DOHH2 (cell line): ENCODE measurements around the gene GLRA3.

Experiments
- EZH2phosphoT487 ChIP-seq: fragments of 200-600 bp; sonication (generic); IDR thresholded peaks from 2 replicates; pipeline ENCODE4 v1.6.1; 2017; ENCODE audit warnings: borderline replicate concordance, mild to moderate bottlenecking, antibody characterized with exemption, low read length, moderate library complexity, mixed read lengths
- TF ChIP-seq, protein P1 (sequence below): fragments of 200-600 bp; sonication (generic); IDR thresholded peaks from one replicate; pipeline ENCODE4 v1.5.1; 2014; ENCODE audit warnings: antibody characterized with exemption, mild to moderate bottlenecking, low read depth, low read length; ENCODE audit not compliant: poor library complexity, severe bottlenecking

GRCh38 chr4:174674305-174674840 lies 154.7 kb downstream of the GLRA3 start:
- no peak for TF ChIP-seq EZH2phosphoT487
- TF ChIP-seq, protein P1, sequence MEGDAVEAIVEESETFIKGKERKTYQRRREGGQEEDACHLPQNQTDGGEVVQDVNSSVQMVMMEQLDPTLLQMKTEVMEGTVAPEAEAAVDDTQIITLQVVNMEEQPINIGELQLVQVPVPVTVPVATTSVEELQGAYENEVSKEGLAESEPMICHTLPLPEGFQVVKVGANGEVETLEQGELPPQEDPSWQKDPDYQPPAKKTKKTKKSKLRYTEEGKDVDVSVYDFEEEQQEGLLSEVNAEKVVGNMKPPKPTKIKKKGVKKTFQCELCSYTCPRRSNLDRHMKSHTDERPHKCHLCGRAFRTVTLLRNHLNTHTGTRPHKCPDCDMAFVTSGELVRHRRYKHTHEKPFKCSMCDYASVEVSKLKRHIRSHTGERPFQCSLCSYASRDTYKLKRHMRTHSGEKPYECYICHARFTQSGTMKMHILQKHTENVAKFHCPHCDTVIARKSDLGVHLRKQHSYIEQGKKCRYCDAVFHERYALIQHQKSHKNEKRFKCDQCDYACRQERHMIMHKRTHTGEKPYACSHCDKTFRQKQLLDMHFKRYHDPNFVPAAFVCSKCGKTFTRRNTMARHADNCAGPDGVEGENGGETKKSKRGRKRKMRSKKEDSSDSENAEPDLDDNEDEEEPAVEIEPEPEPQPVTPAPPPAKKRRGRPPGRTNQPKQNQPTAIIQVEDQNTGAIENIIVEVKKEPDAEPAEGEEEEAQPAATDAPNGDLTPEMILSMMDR: no peak
